AG04450 (cell line): ENCODE data around the gene SLC4A5. TPM values are rescaled to one million over a fixed set of nuclear protein-coding genes. Genes with fewer than 3 reads are reported as not detected.
A peak's percentile ranks its signal among the peaks of the same experiment; 100 is the strongest.

Experiments
- CTCF ChIA-PET: fragments of 300-600, 350-600 bp; formaldehyde crosslinking; extraction: SDS; loops from one replicate; lab custom pipeline; 2022; ENCODE audit warnings: antibody characterized with exemption, inconsistent platforms; lab: Charles Lee
- POLR2A ChIA-PET: fragments of 350-600 bp; formaldehyde crosslinking; extraction: SDS; loops from one replicate; lab custom pipeline; 2021; ENCODE audit warnings: antibody characterized with exemption, inconsistent platforms; lab: Yijun Ruan, JAX
- DNase-seq: peaks from one replicate; pipeline ENCODE4 v3.0.0-alpha.2; 2011; ENCODE audit warnings: low read depth, low spot score
- H3K27ac ChIP-seq: one replicate; pipeline ENCODE4 v1.5.1; 2012; ENCODE audit warnings: low read depth, low read length, control low read depth
- H3K27me3 ChIP-seq: one replicate; pipeline ENCODE4 v1.6.0; 2012; ENCODE audit warnings: low read length; ENCODE audit not compliant: control insufficient read depth, insufficient read depth
- H3K4me3 ChIP-seq: 2 replicates; pipeline ENCODE4 v1.5.1; 2011; ENCODE audit warnings: mild to moderate bottlenecking, low read depth, low read length, control low read depth
- H3K9me3 ChIP-seq: 2 replicates; pipeline ENCODE4 v1.5.1; 2012; ENCODE audit warnings: low read length; ENCODE audit not compliant: control insufficient read depth, insufficient read depth
- polyA minus RNA-seq: library from RNA; depleted of rRNA, polyadenylated mRNA; stranded (reverse); fragments of >200 nt; gene quantifications from 2 replicates; pipeline ENCODE4 v1.2.3, GENCODE V29; 2011; rRNA and poly(A)+ RNA removed
- polyA plus RNA-seq: library from polyadenylated mRNA; depleted of rRNA; stranded (reverse); fragments of >200 nt; gene quantifications from 2 replicates; pipeline ENCODE4 v1.2.3, GENCODE V29; 2011; rRNA removed
- TF ChIP-seq, protein P1 (sequence below): IDR thresholded peaks from 2 replicates; pipeline ENCODE4 v1.5.1; 2011; ENCODE audit warnings: low read depth, low read length, control low read depth, inconsistent platforms

SLC4A5 gene, protein sequence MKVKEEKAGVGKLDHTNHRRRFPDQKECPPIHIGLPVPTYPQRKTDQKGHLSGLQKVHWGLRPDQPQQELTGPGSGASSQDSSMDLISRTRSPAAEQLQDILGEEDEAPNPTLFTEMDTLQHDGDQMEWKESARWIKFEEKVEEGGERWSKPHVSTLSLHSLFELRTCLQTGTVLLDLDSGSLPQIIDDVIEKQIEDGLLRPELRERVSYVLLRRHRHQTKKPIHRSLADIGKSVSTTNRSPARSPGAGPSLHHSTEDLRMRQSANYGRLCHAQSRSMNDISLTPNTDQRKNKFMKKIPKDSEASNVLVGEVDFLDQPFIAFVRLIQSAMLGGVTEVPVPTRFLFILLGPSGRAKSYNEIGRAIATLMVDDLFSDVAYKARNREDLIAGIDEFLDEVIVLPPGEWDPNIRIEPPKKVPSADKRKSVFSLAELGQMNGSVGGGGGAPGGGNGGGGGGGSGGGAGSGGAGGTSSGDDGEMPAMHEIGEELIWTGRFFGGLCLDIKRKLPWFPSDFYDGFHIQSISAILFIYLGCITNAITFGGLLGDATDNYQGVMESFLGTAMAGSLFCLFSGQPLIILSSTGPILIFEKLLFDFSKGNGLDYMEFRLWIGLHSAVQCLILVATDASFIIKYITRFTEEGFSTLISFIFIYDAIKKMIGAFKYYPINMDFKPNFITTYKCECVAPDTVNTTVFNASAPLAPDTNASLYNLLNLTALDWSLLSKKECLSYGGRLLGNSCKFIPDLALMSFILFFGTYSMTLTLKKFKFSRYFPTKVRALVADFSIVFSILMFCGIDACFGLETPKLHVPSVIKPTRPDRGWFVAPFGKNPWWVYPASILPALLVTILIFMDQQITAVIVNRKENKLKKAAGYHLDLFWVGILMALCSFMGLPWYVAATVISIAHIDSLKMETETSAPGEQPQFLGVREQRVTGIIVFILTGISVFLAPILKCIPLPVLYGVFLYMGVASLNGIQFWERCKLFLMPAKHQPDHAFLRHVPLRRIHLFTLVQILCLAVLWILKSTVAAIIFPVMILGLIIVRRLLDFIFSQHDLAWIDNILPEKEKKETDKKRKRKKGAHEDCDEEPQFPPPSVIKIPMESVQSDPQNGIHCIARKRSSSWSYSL
- polyA plus RNA-seq = 0.15 and 0.25 TPM in 2 replicates
- not detected in 2 replicates for polyA minus RNA-seq

DNA sequence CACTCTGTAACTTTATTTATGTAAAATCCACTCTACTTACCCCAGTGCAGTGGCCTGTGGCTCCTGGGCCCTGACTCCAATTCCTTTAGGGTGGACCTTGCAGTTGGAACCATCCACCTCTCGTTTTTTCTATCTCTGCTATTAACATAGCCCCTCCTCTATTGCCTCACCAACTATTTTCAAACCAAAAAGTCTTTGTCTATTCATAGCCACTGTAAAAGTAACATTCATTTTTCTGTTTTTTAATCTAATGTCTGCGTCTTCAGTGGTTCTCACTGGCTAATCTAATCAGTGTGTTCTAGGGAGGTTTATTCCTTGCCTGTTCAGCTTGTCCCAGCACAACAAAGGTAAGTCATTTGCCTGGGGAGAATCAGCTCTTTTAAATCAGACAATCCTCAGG, at the start of gene SLC4A5:
Gene SLC4A5 (minus strand): TSS at position 101 of the 400 bp plus-strand sequence. CDS start 28,393 bp downstream, outside the sequence.
- Histone ChIP-seq H3K9me3 (no peaks in the 10 kb centered on the region), H3K4me3 (no peak within 1 kb of the TSS), H3K27me3 (peaks cover 29% of the 10 kb centered on the region), H3K27ac (no peak within 1 kb of the TSS)
- DNase-seq = no peak
- ChIA-PET POLR2A (no interaction called here), CTCF (interaction anchor here (1.0 to 1.6 kb wide), 3 partner anchors 8 to 93 kb away, joined by 4 to 12 read pairs (median 4); no protein-coding TSS in a partner anchor)
- TF ChIP-seq, protein P1, sequence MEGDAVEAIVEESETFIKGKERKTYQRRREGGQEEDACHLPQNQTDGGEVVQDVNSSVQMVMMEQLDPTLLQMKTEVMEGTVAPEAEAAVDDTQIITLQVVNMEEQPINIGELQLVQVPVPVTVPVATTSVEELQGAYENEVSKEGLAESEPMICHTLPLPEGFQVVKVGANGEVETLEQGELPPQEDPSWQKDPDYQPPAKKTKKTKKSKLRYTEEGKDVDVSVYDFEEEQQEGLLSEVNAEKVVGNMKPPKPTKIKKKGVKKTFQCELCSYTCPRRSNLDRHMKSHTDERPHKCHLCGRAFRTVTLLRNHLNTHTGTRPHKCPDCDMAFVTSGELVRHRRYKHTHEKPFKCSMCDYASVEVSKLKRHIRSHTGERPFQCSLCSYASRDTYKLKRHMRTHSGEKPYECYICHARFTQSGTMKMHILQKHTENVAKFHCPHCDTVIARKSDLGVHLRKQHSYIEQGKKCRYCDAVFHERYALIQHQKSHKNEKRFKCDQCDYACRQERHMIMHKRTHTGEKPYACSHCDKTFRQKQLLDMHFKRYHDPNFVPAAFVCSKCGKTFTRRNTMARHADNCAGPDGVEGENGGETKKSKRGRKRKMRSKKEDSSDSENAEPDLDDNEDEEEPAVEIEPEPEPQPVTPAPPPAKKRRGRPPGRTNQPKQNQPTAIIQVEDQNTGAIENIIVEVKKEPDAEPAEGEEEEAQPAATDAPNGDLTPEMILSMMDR = no peak

DNA sequence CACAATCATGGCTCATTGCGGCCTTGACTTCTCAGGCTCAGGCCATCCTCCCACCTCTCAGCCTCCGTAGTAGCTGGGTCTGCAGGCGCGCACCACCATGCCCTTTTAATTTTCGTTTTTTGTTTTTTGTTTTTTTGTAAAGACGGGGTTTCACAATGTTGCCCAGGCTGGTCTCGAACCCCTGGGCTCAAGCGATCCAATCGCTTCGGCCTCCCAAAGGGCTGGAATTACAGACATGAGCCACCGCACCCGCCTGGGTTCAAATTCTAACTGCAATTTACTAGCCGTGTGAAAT, 49.2 kb upstream of the SLC4A5 start:
- POLR2A ChIA-PET = interaction anchor here (0.7 to 1.9 kb wide), 6 partner anchors 9 to 564 kb away, joined by 3 to 7 read pairs (median 4); partner anchors contain the start of genes DCTN1, MTHFD2, PCGF1 and STAMBP

DNA sequence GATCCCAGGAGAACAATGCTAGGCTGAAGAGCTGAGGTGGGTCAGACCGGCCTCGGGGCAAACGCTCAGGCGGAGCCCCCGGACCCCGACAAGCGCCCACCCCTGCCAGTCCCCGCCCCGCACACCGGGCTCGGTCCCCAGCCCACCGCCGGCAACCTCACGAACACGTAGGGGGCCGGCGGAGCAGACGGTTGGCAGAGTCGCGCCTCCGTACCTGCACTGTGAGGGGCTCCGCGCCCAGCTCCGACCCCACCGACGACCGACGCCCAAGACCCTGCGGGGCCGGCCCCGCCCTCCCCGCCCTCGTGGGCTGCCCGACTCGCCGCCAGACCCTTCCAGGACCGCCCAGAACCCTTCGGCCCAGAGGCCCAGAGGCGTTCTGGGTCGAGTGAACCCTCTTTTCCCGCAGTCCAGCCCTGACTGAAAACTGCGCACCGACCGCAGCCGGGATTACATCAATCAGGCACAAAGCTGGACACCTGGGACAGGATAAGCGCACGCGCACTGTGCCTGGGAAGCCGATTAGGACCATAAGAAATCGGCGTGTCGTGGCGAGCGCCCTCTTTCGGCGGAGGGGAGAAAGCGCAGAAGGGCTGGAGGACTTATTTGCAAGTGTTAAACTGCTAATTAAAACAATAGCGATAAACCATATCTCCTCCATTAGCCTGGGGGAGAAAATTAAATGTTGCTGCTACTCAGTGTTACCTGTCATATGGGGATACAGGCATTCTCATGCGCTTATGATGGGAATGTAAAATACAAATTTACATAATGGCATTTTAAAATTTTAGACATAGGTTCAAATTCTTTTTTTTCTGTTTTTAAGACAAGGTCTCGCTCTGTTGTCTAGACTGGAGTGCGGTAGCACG, 48.6 kb upstream of the SLC4A5 start:
- CTCF ChIA-PET = interaction anchor here (0.5 to 3.0 kb wide), 22 partner anchors 9 to 299 kb away, joined by 3 to 36 read pairs (median 4); partner anchors contain the start of gene INO80B
- TF ChIP-seq, protein P1 = peak; percentile 98
- H3K27ac ChIP-seq = peak overlapping the region; percentile 78
- H3K27me3 ChIP-seq = no peaks in the 10 kb centered on the region
- peak; percentile 72 for DNase-seq
- peak overlapping the region; percentile 92 for H3K4me3 ChIP-seq
- POLR2A ChIA-PET = interaction anchor here (0.5 to 1.9 kb wide), 11 partner anchors 9 to 563 kb away, joined by 3 to 7 read pairs (median 4); partner anchors contain the start of genes DCTN1, MOB1A, MTHFD2 and PCGF1
- H3K9me3 ChIP-seq = no peaks in the 10 kb centered on the region

More for the DNA sequence above, 49.2 kb upstream of the SLC4A5 start:
- CTCF ChIA-PET = interaction anchor here (0.7 to 3.0 kb wide), 14 partner anchors 9 to 192 kb away, joined by 3 to 36 read pairs (median 4); partner anchors contain the start of genes SLC4A5 and WBP1
- Histone ChIP-seq H3K4me3 (no peak overlapping the region), H3K27ac (no peak overlapping the region), H3K27me3 (no peaks in the 10 kb centered on the region), H3K9me3 (no peaks in the 10 kb centered on the region)
- TF ChIP-seq, protein P1 = no peak
- DNase-seq = no peak

DNA sequence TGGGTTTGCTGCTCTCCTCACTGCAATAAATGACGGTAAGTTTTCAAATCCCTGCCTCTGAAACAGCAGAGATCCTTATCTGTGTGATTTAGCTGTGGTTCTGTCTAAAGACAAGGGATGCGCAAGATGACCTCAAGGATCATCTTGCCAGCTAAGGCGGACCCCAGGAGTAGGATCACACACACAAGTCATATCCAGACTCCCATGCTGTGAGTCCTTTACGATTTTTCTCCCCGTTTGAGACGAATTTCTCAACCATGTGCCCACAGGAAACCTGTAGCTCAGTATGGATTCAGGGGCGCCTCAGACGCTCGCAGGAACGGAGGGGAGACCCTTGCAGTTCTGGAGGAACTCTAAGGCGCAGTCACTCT, 48.0 kb upstream of the SLC4A5 start:
- H3K4me3 ChIP-seq = peak overlapping the region; percentile 92
- no peaks in the 10 kb centered on the region for H3K27me3 ChIP-seq
- TF ChIP-seq, protein P1 = no peak
- no peak overlapping the region for H3K27ac ChIP-seq
- ChIA-PET POLR2A (interaction anchor here (0.5 to 1.9 kb wide), 9 partner anchors 8 to 213 kb away, joined by 3 to 7 read pairs (median 4); partner anchors contain the start of genes C2orf81, DCTN1, MOB1A and MTHFD2), CTCF (interaction anchor here (0.5 to 3.0 kb wide), 20 partner anchors 9 to 300 kb away, joined by 3 to 36 read pairs (median 4); partner anchors contain the start of gene INO80B)
- DNase-seq = no peak
- no peaks in the 10 kb centered on the region for H3K9me3 ChIP-seq
